ENCODE results near the gene OR2Y1. TPM values are rescaled to one million over a fixed set of nuclear protein-coding genes. Genes with fewer than 3 reads are reported as not detected.
"Not testable (repeated sequence)": the region's sequence is repeated elsewhere in the genome, so short reads cannot be mapped to it uniquely, and the experiment has no call there.

Gene OR2Y1
- total RNA-seq, 2 donors from 2014 or later = not detected

DNA sequence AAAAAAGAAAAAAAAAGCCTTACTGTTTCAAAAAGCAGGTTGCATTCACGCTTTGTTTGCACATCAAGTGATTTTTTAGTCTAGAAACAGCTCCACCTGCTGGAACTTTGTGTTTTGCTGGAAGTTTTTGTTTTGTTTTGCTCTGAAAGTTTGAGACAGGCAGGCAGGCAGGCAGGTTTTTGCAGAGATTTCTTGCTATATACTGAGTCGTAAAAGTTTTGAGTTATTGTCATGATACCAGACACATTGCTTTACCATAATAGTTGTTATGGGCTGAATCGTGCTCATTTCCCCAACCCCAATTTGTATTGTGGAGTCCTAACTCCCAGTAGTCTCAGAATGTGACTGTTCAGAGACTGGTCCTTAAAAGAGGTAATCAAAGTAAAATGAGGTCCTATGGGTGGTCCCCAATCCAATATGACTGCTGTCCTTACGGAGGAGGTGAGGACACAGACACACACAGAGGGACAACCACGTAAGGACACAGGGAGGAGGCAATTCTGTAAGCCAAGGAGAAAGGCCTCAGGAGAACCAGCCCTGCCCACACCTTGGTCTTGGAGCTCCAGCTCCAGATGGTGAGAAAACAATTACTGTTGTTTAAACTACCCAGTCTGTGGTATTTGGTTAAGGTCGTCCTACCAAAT lies 20.9 kb downstream of the OR2Y1 start:
- Mint-ChIP-seq H3K4me1 (ENCODE audit: low read depth in 2 of 2) (peaks cover 6 to 8% of the 10 kb centered on the region in 2 donors), H3K9me3 (no peaks in the 10 kb centered on the region), H3K36me3 (no peaks in the 10 kb centered on the region), H3K4me3 (no peak overlapping the region), H3K27me3 (peaks cover 11 to 14% of the 10 kb centered on the region in 2 donors), H3K27ac (no peak overlapping the region)
- ATAC-seq (no peak), DNase-seq (ENCODE audit: low spot score) (no peak)

GRCh38 chr5:180717989-180718388 lies 21.9 kb downstream of the OR2Y1 start:
- Mint-ChIP-seq H3K36me3 (peaks cover 4% of the 10 kb centered on the region), H3K9me3 (no peaks in the 10 kb centered on the region), H3K27me3 (peaks cover 15 to 24% of the 10 kb centered on the region in 2 donors), H3K4me1 (ENCODE audit: low read depth in 2 of 2) (peaks cover 6 to 8% of the 10 kb centered on the region in 2 donors), H3K4me3 (no peak overlapping the region), H3K27ac (no peak overlapping the region)
- ATAC-seq = peak in 1 of 2 donors; percentile 66
- no peak for DNase-seq (ENCODE audit: low spot score)

- no peak for ATAC-seq
- Mint-ChIP-seq H3K9me3 (peaks cover 5% of the 10 kb centered on the region), H3K36me3 (no peaks in the 10 kb centered on the region), H3K4me1 (ENCODE audit: low read depth in 2 of 2) (no peaks in the 10 kb centered on the region), H3K4me3 (no peak overlapping the region), H3K27me3 (peaks cover 14 to 19% of the 10 kb centered on the region in 2 donors), H3K27ac (no peak overlapping the region)
- DNase-seq (ENCODE audit: low spot score) = no peak
Measured at GRCh38 chr5:180704362-180704761, 35.5 kb downstream of the OR2Y1 start.

DNA sequence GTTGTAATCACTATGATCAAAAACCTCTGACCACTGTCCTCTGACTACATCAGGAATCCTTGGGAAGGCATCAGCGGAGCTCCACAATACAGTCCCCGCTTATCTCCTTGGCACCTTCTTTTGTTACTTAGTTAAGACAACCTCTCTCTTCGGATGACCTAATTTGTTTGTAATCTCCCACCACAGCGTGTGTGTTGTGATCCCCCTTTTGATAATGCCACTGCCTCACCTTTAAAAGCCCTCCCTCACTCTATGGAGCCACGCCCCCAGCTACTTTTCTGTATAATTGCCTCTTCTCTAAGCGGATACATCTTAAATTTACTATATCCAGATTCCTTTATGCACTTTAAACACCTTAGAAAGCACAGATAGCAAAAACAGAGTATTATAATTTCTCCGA lies 35.9 kb downstream of the OR2Y1 start:
- no peak overlapping the region for H3K4me3 Mint-ChIP-seq

DNA sequence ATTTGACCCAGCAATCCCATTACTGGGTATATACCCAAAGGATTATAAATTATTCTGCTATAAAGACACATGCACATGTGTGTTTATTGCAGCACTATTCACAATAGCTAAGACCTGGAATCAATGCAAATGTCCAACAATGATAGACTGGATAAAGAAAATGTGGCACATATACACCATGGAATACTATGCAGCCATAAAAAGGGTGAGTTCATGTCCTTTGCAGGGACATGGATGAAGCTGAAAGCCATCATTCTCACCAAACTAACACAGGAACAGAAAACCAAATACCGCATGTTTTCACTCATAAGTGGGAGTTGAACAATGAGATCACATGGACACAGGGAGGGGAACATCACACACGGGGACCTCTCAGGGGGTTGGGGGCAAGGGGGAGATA lies 36.5 kb downstream of the OR2Y1 start:
- not testable (repeated sequence) for H3K27ac Mint-ChIP-seq; H3K4me3 Mint-ChIP-seq; H3K36me3 Mint-ChIP-seq; DNase-seq (ENCODE audit: low spot score); H3K4me1 Mint-ChIP-seq (ENCODE audit: low read depth in 2 of 2); H3K9me3 Mint-ChIP-seq; ATAC-seq
- peaks cover 14 to 26% of the 10 kb centered on the region in 2 donors for H3K27me3 Mint-ChIP-seq

More for the DNA sequence above, 35.9 kb downstream of the OR2Y1 start:
- Mint-ChIP-seq H3K4me1 (ENCODE audit: low read depth in 2 of 2) (no peaks in the 10 kb centered on the region), H3K27me3 (peaks cover 14 to 22% of the 10 kb centered on the region in 2 donors), H3K36me3 (no peaks in the 10 kb centered on the region), H3K27ac (no peak overlapping the region), H3K9me3 (peaks cover 5% of the 10 kb centered on the region)
- DNase-seq (ENCODE audit: low spot score) (no peak), ATAC-seq (no peak)

DNA sequence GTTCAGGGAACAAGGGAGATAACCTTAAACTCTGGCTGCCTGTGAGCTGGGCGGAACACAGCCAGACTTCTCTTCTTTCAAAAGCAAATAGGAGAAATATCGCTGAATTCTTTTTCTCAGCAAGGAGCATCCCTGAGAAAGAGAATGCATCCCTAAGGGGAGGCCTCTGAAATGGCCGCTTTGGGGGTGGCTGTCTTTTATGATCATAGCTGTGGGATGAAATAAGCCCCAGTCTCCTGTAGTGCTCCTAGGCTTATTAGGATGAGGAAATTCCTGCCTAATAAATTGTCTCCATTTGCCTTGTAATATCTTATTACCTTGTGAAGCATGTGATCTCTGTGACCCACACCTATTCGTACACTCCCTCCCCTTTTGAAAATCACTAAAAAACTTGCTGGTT lies 39.4 kb downstream of the OR2Y1 start:
- ATAC-seq; H3K4me3 Mint-ChIP-seq; H3K36me3 Mint-ChIP-seq; H3K9me3 Mint-ChIP-seq; H3K27ac Mint-ChIP-seq; DNase-seq (ENCODE audit: low spot score); H3K4me1 Mint-ChIP-seq (ENCODE audit: low read depth in 2 of 2): not testable (repeated sequence)
- H3K27me3 Mint-ChIP-seq = peaks cover 10 to 26% of the 10 kb centered on the region in 2 donors

- DNase-seq (ENCODE audit: low spot score) = no peak
Measured at GRCh38 chr5:180699042-180699441, 40.8 kb downstream of the OR2Y1 start.

DNA sequence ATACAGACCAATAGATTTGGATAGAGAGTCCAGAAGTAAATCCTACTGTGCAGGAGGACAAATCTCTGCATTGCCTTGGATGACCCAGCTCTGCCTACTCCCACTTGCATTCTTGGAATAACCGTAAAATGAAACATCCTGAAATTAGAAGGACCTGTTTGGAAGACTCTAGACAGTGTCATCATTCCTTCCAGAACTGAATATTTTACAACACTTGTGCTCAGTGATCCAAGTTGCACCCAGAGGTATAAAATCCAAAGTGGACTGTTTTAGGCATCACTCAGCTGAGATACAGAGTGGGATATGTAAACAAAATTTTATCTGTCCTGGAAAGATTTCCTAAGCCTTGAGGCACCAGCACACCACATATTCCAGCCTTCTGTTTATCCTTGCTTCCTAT lies 43.7 kb downstream of the OR2Y1 start:
- no peak for ATAC-seq
- no peak overlapping the region for H3K4me3 Mint-ChIP-seq
- H3K27ac Mint-ChIP-seq = no peak overlapping the region
- H3K4me1 Mint-ChIP-seq (ENCODE audit: low read depth in 2 of 2) = no peaks in the 10 kb centered on the region
- DNase-seq (ENCODE audit: low spot score) = no peak
- no peaks in the 10 kb centered on the region for H3K36me3 Mint-ChIP-seq
- peaks cover 5% of the 10 kb centered on the region for H3K9me3 Mint-ChIP-seq
- peaks cover 6 to 17% of the 10 kb centered on the region in 2 donors for H3K27me3 Mint-ChIP-seq

More at GRCh38 chr5:180699042-180699441, 40.8 kb downstream of the OR2Y1 start:
- no peak for ATAC-seq
- Mint-ChIP-seq H3K27me3 (peaks cover 10 to 20% of the 10 kb centered on the region in 2 donors), H3K36me3 (no peaks in the 10 kb centered on the region), H3K4me1 (ENCODE audit: low read depth in 2 of 2) (no peaks in the 10 kb centered on the region), H3K27ac (no peak overlapping the region), H3K4me3 (no peak overlapping the region), H3K9me3 (peaks cover 5% of the 10 kb centered on the region)

DNA sequence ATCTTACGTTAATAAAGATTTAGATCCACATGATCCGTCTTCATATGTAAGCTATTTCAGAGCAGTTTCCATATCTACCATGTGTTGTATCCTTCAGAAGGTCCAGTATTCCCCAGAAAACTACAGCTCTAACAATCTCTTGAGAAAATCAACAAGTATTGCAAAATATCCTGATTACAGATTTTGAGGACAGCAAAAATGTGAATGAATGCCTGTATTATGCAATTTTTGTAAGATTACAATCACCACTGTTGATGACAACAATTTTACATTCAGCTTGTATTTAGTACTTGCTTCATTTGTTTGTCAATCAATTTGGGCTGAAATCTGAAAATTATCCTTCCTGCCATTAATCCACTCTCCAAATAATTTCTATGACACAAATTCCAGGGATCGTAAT lies 47.4 kb downstream of the OR2Y1 start:
- no peak overlapping the region for H3K27ac Mint-ChIP-seq

GRCh38 chr5:180691046-180691445 lies 48.8 kb downstream of the OR2Y1 start:
- Mint-ChIP-seq H3K4me3 (no peak overlapping the region), H3K27me3 (peaks cover 3 to 11% of the 10 kb centered on the region in 2 donors), H3K27ac (no peak overlapping the region), H3K36me3 (no peaks in the 10 kb centered on the region), H3K9me3 (no peaks in the 10 kb centered on the region), H3K4me1 (ENCODE audit: low read depth in 2 of 2) (peaks cover 18 to 20% of the 10 kb centered on the region in 2 donors)
- ATAC-seq (no peak), DNase-seq (ENCODE audit: low spot score) (no peak)

More for the DNA sequence above, 47.4 kb downstream of the OR2Y1 start:
- H3K36me3 Mint-ChIP-seq = no peaks in the 10 kb centered on the region
- H3K4me3 Mint-ChIP-seq = no peak overlapping the region
- peaks cover 3 to 11% of the 10 kb centered on the region in 2 donors for H3K27me3 Mint-ChIP-seq
- DNase-seq (ENCODE audit: low spot score) (no peak), ATAC-seq (no peak)
- no peaks in the 10 kb centered on the region for H3K9me3 Mint-ChIP-seq
- peaks cover 18 to 20% of the 10 kb centered on the region in 2 donors for H3K4me1 Mint-ChIP-seq (ENCODE audit: low read depth in 2 of 2)

- Mint-ChIP-seq H3K27ac (no peak overlapping the region), H3K4me1 (ENCODE audit: low read depth in 2 of 2) (peaks cover 18 to 20% of the 10 kb centered on the region in 2 donors), H3K9me3 (no peaks in the 10 kb centered on the region), H3K4me3 (no peak overlapping the region), H3K36me3 (no peaks in the 10 kb centered on the region), H3K27me3 (peaks cover 3 to 11% of the 10 kb centered on the region in 2 donors)
- ATAC-seq = no peak
- no peak for DNase-seq (ENCODE audit: low spot score)
Measured at GRCh38 chr5:180690562-180690961, 49.3 kb downstream of the OR2Y1 start.

DNA sequence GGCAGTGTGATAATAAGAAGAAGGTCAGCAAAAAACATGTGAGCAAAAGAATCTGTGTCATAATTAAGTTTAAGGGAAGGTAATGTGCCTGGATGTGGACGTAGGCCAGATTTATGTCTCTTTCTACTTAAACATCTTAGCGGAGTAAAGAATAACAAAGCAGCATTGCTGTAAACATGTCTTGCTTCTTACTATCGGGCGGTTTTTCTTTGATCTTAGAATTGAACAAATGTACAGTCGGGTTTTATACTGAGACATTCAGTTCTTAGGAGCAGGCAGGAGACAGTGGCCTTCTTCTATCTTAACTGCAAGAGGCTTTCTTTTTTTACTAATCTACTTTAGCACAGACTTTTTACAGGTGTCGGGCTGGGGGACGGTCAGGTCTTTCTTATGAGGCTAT lies 50.1 kb downstream of the OR2Y1 start:
- H3K27ac Mint-ChIP-seq = peak overlapping the region; percentile 65 to 78
- no peak for ATAC-seq
- H3K4me3 Mint-ChIP-seq = peak overlapping the region; percentile 66
- peaks cover 3 to 11% of the 10 kb centered on the region in 2 donors for H3K27me3 Mint-ChIP-seq
- no peaks in the 10 kb centered on the region for H3K36me3 Mint-ChIP-seq
- peaks cover 18 to 20% of the 10 kb centered on the region in 2 donors for H3K4me1 Mint-ChIP-seq (ENCODE audit: low read depth in 2 of 2)
- no peaks in the 10 kb centered on the region for H3K9me3 Mint-ChIP-seq
- no peak for DNase-seq (ENCODE audit: low spot score)

Measured in natural killer cell treated with Interleukin-12 subunit alpha and Interleukin-12 subunit beta and Interleukin-15 and Interleukin-18, amount 100 ng/mL, for 72 hours (primary cell).